CD4-positive, alpha-beta T cell treated with Interleukin-4 for 1 hour (primary cell): ENCODE measurements around the gene CFAP74.
"Not testable (repeated sequence)": the region's sequence is repeated elsewhere in the genome, so short reads cannot be mapped to it uniquely, and the experiment has no call there.

Experiments used
- DNase-seq, 2 donors: peaks; one replicate each; pipeline ENCODE4 v3.0.0-alpha.2; 2020 to 2022

CFAP74 gene

GRCh38 chr1:1946540-1946939, 57.0 kb downstream of the CFAP74 start:
- no peak for DNase-seq

- no peak for DNase-seq
These were observed 57.7 kb downstream of the CFAP74 start for GRCh38 chr1:1945782-1946393.

GRCh38 chr1:1943834-1944570, 59.6 kb downstream of the CFAP74 start:
- DNase-seq, result peak; percentile 38 to 49

GRCh38 chr1:1942753-1943656, 60.6 kb downstream of the CFAP74 start:
- no peak for DNase-seq

GRCh38 chr1:1941868-1942752, 61.5 kb downstream of the CFAP74 start:
- DNase-seq, result no peak

- DNase-seq, result no peak
These were observed 62.3 kb downstream of the CFAP74 start for GRCh38 chr1:1941211-1941841.

GRCh38 chr1:1940123-1940425, 63.5 kb downstream of the CFAP74 start:
- DNase-seq, result no peak

- no peak for DNase-seq
These were observed 64.1 kb downstream of the CFAP74 start for GRCh38 chr1:1939296-1940122.

GRCh38 chr1:1938613-1939295, 64.8 kb downstream of the CFAP74 start:
- no peak for DNase-seq

- DNase-seq, result no peak
These were observed 65.4 kb downstream of the CFAP74 start for GRCh38 chr1:1938276-1938573.

GRCh38 chr1:1937549-1938275, 65.9 kb downstream of the CFAP74 start:
- DNase-seq, result no peak

- DNase-seq, result no peak
These were observed 66.5 kb downstream of the CFAP74 start for GRCh38 chr1:1937061-1937460.

GRCh38 chr1:1934848-1935247, 68.7 kb downstream of the CFAP74 start:
- DNase-seq, result not testable (repeated sequence)

- DNase-seq, result no peak
These were observed 73.7 kb downstream of the CFAP74 start for GRCh38 chr1:1929639-1930545.

GRCh38 chr1:1929102-1929638, 74.4 kb downstream of the CFAP74 start:
- DNase-seq, result no peak

- no peak for DNase-seq
These were observed 75.1 kb downstream of the CFAP74 start for GRCh38 chr1:1928231-1929101.

GRCh38 chr1:1927751-1928150, 75.8 kb downstream of the CFAP74 start:
- DNase-seq, result no peak
